ENCODE measurements around the gene MYL12B.
"Not testable (repeated sequence)": the region's sequence is repeated elsewhere in the genome, so short reads cannot be mapped to it uniquely, and the experiment has no call there.

Gene MYL12B

GRCh38 chr18:3305354-3305762 lies 43.4 kb downstream of the MYL12B start:
- DNase-seq, result no peak

GRCh38 chr18:3305933-3306332 lies 44.0 kb downstream of the MYL12B start:
- DNase-seq, result no peak

GRCh38 chr18:3306391-3306790 lies 44.5 kb downstream of the MYL12B start:
- DNase-seq, result no peak

GRCh38 chr18:3313685-3314084 lies 51.8 kb downstream of the MYL12B start:
- no peak for DNase-seq

- not testable (repeated sequence) for DNase-seq
These were observed 53.4 kb downstream of the MYL12B start for GRCh38 chr18:3315344-3315743.

- no peak for DNase-seq
These were observed 57.5 kb downstream of the MYL12B start for GRCh38 chr18:3319399-3319798.

- DNase-seq, result no peak
These were observed 58.0 kb downstream of the MYL12B start for GRCh38 chr18:3319894-3320454.

- DNase-seq, result peak in 1 of 2 experiments; percentile 14
These were observed 59.3 kb downstream of the MYL12B start for GRCh38 chr18:3321133-3321812.

- no peak for DNase-seq
These were observed 62.0 kb downstream of the MYL12B start for GRCh38 chr18:3323900-3324299.
